HCT116 (cell line): ENCODE measurements around the gene PKD2L2. TPM values are rescaled to one million over a fixed set of nuclear protein-coding genes. Genes with fewer than 3 reads are reported as not detected.
"Not testable (repeated sequence)": the region's sequence is repeated elsewhere in the genome, so short reads cannot be mapped to it uniquely, and the experiment has no call there.

ENCODE experiments used
- ATAC-seq: fragments of 200-7000 bp; cut with Tn5 transposase; 2 replicates; pipeline ENCODE4 v1.9.1; 2020; ENCODE audit warnings: mild to moderate bottlenecking, moderate library complexity
- BruUV-seq: library from RNA; stranded (reverse); fragments of 400-500 nt; replicated peaks from 2 replicates; lab custom pipeline; 2021; lab: Mats Ljungman, UMichigan
- CTCF ChIA-PET: fragments of 300-600 bp; sonication (Branson Sonifier 250); formaldehyde crosslinking; loops from one replicate; lab custom pipeline; 2021; ENCODE audit warnings: antibody characterized with exemption; lab: Charles Lee
- POLR2A ChIA-PET: fragments of 300-600, 350-600 bp; sonication (Branson Sonifier 250); formaldehyde crosslinking; loops from one replicate; lab custom pipeline; 2021; ENCODE audit warnings: antibody characterized with exemption; lab: Charles Lee
- RAD21 ChIA-PET, 2 experiments: fragments of 300-600 bp; sonication (Branson Sonifier 250); formaldehyde crosslinking; loops; one replicate each; lab custom pipeline; 2023; ENCODE audit warnings: low total read pairs in 2 of 2; ENCODE audit not compliant: uncharacterized antibody in 2 of 2, unreplicated experiment in 2 of 2, low non-redundant PET in 1 of 2; lab: Charles Lee
- DNase-seq: peaks from one replicate; pipeline ENCODE4 v3.0.0-alpha.2; 2010; ENCODE audit warnings: low read depth, low spot score
- H2AFZ ChIP-seq: fragments of 200-600 bp; shearing (Covaris generic), sonication (generic); 2 replicates; pipeline ENCODE4 v1.6.1; 2017; ENCODE audit warnings: low read depth, mixed run types, mixed read lengths, antibody characterized with exemption, low read length; ENCODE audit not compliant: poor library complexity, severe bottlenecking
- H3K27ac ChIP-seq: 2 replicates; pipeline ENCODE4 v1.5.1; 2012; ENCODE audit warnings: low read depth, low read length
- H3K27me3 ChIP-seq: fragments of 200-600 bp; sonication (generic); 2 replicates; pipeline ENCODE4 v1.6.1; 2016; ENCODE audit warnings: mixed run types, low read length, mixed read lengths; ENCODE audit not compliant: insufficient read depth
- H3K36me3 ChIP-seq, 2 experiments: fragments of 200-500 bp in 1 of 2; fragments of 200-600 bp in 1 of 2; sonication (Bioruptor generic) in 1 of 2; sonication (generic) in 1 of 2; 2 replicates each; pipeline versions ENCODE4 v1.5.1 to v1.6.1; 2014 to 2016; ENCODE audit warnings: low read length in 2 of 2, inconsistent platforms in 1 of 2, mixed read lengths in 1 of 2, mixed run types in 1 of 2; ENCODE audit not compliant: insufficient read depth in 2 of 2, control insufficient read depth in 1 of 2
- H3K4me1 ChIP-seq, 2 experiments: fragments of 200-600 bp in 1 of 2; sonication (generic) in 1 of 2; 2 replicates each; pipeline versions ENCODE4 v1.5.1 to v1.6.1; 2012 to 2017; ENCODE audit warnings: low read length in 2 of 2, inconsistent platforms in 1 of 2, mild to moderate bottlenecking in 1 of 2, mixed read lengths in 1 of 2, mixed run types in 1 of 2, moderate library complexity in 1 of 2; ENCODE audit not compliant: insufficient read depth in 2 of 2, control insufficient read depth in 1 of 2
- H3K4me2 ChIP-seq: fragments of 200-600 bp; sonication (generic); 2 replicates; pipeline ENCODE4 v1.6.1; 2017; ENCODE audit warnings: mixed run types, low read length, mixed read lengths
- H3K4me3 ChIP-seq, 2 experiments: fragments of 200-600 bp in 1 of 2; sonication (generic) in 1 of 2; replicated peaks in 1 of 2; 2 replicates each; pipeline ENCODE4 v1.5.1; 2011 to 2016; ENCODE audit warnings: low read length in 2 of 2, control low read depth in 1 of 2, low read depth in 1 of 2, mild to moderate bottlenecking in 1 of 2, mixed read lengths in 1 of 2, mixed run types in 1 of 2
- H3K79me2 ChIP-seq: fragments of 200-600 bp; sonication (generic); 2 replicates; pipeline ENCODE4 v1.6.1; 2017; ENCODE audit warnings: mild to moderate bottlenecking, mixed run types, low read length, moderate library complexity, mixed read lengths; ENCODE audit not compliant: insufficient read depth
- H3K9ac ChIP-seq: fragments of 200-600 bp; sonication (generic); 2 replicates; pipeline ENCODE4 v1.6.1; 2016; ENCODE audit warnings: low read length, mixed read lengths
- H3K9me2 ChIP-seq: fragments of 200-600 bp; sonication (generic), shearing (Covaris generic); 2 replicates; pipeline ENCODE4 v1.6.1; 2017; ENCODE audit warnings: mixed run types, mild to moderate bottlenecking, moderate library complexity; ENCODE audit not compliant: insufficient read depth
- H3K9me3 ChIP-seq, 2 experiments: fragments of 200-500 bp in 1 of 2; fragments of 200-600 bp in 1 of 2; sonication (Bioruptor generic) in 1 of 2; sonication (generic) in 1 of 2; 2 replicates each; pipeline ENCODE4 v1.6.1; 2014 to 2017; ENCODE audit warnings: low read length in 2 of 2, mixed read lengths in 2 of 2, inconsistent platforms in 1 of 2, low read depth in 1 of 2, mild to moderate bottlenecking in 1 of 2, mixed run types in 1 of 2, moderate library complexity in 1 of 2; ENCODE audit not compliant: control insufficient read depth in 1 of 2, insufficient read depth in 1 of 2
- H4K20me1 ChIP-seq: fragments of 200-600 bp; sonication (generic), shearing (Covaris generic); 2 replicates; pipeline ENCODE4 v1.6.1; 2017; ENCODE audit warnings: mixed run types, mild to moderate bottlenecking, moderate library complexity; ENCODE audit not compliant: insufficient read depth
- ATF3 ChIP-seq: IDR thresholded peaks from 2 replicates; pipeline ENCODE4 v1.6.1; 2012
- CEBPB ChIP-seq: IDR thresholded peaks from 2 replicates; pipeline ENCODE4 v1.6.1; 2012; ENCODE audit warnings: low read depth
- EZH2 ChIP-seq: fragments of 200-600 bp; sonication (generic); IDR thresholded peaks from 2 replicates; pipeline ENCODE4 v1.6.1; 2017; ENCODE audit warnings: antibody characterized with exemption, mixed run types
- JUND ChIP-seq: IDR thresholded peaks from 2 replicates; pipeline ENCODE4 v1.6.1; 2012
- POLR2A ChIP-seq: IDR thresholded peaks from 2 replicates; pipeline ENCODE4 v1.7.0; 2011; ENCODE audit warnings: borderline replicate concordance; ENCODE audit not compliant: insufficient read depth, insufficient read length; ENCODE audit errors: extremely low read depth
- SIN3A ChIP-seq: IDR thresholded peaks from 2 replicates; pipeline ENCODE4 v1.6.1; 2012; ENCODE audit warnings: low read depth
- SRF ChIP-seq: IDR thresholded peaks from 2 replicates; pipeline ENCODE4 v1.6.1; 2012; ENCODE audit warnings: low read depth
- YY1 ChIP-seq: IDR thresholded peaks from 2 replicates; pipeline ENCODE4 v1.6.1; 2011; ENCODE audit warnings: low read length, low read depth, moderate library complexity, mild to moderate bottlenecking; ENCODE audit not compliant: insufficient replicate concordance; ENCODE audit errors: extremely low read depth
- ZFX ChIP-seq: fragments of 450-650 bp; IDR thresholded peaks from 2 replicates; pipeline ENCODE4 v1.6.1; 2017
- ZNF274 ChIP-seq: fragments of 200-500 bp; sonication (Bioruptor generic); IDR thresholded peaks from 2 replicates; pipeline ENCODE4 v1.6.1; 2014; ENCODE audit warnings: mild to moderate bottlenecking, low read depth, low read length, inconsistent platforms
- intact Hi-C: fragments of 100-400 bp; cut with micrococcal nuclease; formaldehyde crosslinking; loops from 2 replicates; pipeline ENCODE4 v1.10.0; 2022
- total RNA-seq: library from RNA; stranded (reverse); gene quantifications from one replicate; pipeline ENCODE4 v1.2.1, GENCODE V29; 2021; ENCODE audit not compliant: unreplicated experiment
- TF ChIP-seq, protein P1 (sequence below): IDR thresholded peaks from 2 replicates; pipeline ENCODE4 v1.6.1; 2012; ENCODE audit warnings: low read depth
- TF ChIP-seq, protein P2 (sequence below): IDR thresholded peaks from 2 replicates; pipeline ENCODE4 v1.6.1; 2012

PKD2L2 gene
- total RNA-seq, 1 experiment from 2014 or later = not detected

DNA sequence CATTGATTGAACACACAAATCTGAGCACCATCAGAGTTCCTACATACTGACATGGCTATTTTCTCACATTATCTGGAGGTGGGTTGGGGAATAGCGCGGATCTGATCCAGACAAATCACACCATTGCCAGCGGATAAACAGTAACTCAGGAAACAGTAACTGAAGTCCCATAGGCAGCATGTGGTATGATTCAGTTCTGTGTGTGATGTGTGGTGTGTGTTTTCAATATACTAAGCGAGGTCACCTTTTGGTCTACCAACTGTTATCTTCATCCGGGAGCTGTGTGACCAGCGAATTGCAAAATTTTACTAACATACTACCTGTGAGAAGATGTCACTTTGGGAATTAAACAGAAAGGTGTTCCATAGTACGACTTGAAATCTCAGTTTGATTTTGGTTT, 50.1 kb downstream of the PKD2L2 start:
- no peaks in the 10 kb centered on the region for H3K4me1 ChIP-seq
- RAD21 ChIA-PET = no interaction called here
- no peaks in the 10 kb centered on the region for H3K79me2 ChIP-seq
- H3K27ac ChIP-seq = no peak overlapping the region
- DNase-seq = no peak
- CTCF ChIA-PET = no interaction called here
- no peak overlapping the region for H3K4me3 ChIP-seq
- H3K9me3 ChIP-seq = no peaks in the 10 kb centered on the region
- POLR2A ChIA-PET = no interaction called here
- no peaks in the 10 kb centered on the region for H4K20me1 ChIP-seq
- no peak overlapping the region for H2AFZ ChIP-seq
- TF ChIP-seq, protein P1, sequence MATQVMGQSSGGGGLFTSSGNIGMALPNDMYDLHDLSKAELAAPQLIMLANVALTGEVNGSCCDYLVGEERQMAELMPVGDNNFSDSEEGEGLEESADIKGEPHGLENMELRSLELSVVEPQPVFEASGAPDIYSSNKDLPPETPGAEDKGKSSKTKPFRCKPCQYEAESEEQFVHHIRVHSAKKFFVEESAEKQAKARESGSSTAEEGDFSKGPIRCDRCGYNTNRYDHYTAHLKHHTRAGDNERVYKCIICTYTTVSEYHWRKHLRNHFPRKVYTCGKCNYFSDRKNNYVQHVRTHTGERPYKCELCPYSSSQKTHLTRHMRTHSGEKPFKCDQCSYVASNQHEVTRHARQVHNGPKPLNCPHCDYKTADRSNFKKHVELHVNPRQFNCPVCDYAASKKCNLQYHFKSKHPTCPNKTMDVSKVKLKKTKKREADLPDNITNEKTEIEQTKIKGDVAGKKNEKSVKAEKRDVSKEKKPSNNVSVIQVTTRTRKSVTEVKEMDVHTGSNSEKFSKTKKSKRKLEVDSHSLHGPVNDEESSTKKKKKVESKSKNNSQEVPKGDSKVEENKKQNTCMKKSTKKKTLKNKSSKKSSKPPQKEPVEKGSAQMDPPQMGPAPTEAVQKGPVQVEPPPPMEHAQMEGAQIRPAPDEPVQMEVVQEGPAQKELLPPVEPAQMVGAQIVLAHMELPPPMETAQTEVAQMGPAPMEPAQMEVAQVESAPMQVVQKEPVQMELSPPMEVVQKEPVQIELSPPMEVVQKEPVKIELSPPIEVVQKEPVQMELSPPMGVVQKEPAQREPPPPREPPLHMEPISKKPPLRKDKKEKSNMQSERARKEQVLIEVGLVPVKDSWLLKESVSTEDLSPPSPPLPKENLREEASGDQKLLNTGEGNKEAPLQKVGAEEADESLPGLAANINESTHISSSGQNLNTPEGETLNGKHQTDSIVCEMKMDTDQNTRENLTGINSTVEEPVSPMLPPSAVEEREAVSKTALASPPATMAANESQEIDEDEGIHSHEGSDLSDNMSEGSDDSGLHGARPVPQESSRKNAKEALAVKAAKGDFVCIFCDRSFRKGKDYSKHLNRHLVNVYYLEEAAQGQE = no peak
- no peak for TF ChIP-seq SIN3A
- TF ChIP-seq, protein P2, sequence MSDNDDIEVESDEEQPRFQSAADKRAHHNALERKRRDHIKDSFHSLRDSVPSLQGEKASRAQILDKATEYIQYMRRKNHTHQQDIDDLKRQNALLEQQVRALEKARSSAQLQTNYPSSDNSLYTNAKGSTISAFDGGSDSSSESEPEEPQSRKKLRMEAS = no peak
- no peak for TF ChIP-seq EZH2
- TF ChIP-seq POLR2A = no peak
- TF ChIP-seq ZFX = no peak
- no peak for TF ChIP-seq CEBPB
- TF ChIP-seq JUND = no peak
- no peak for TF ChIP-seq YY1
- TF ChIP-seq ZNF274 = no peak
- TF ChIP-seq SRF = no peak
- no peak for TF ChIP-seq ATF3
- no peak overlapping the region for H3K9ac ChIP-seq
- intact Hi-C loops = no loop called here
- H3K27me3 ChIP-seq = no peaks in the 10 kb centered on the region
- H3K4me2 ChIP-seq = no peak overlapping the region
- H3K36me3 ChIP-seq = peaks cover 37 to 49% of the 10 kb centered on the region in 2 experiments
- BruUV-seq = no TSS peak
- H3K9me2 ChIP-seq = no peaks in the 10 kb centered on the region
- no peak for ATAC-seq

DNA sequence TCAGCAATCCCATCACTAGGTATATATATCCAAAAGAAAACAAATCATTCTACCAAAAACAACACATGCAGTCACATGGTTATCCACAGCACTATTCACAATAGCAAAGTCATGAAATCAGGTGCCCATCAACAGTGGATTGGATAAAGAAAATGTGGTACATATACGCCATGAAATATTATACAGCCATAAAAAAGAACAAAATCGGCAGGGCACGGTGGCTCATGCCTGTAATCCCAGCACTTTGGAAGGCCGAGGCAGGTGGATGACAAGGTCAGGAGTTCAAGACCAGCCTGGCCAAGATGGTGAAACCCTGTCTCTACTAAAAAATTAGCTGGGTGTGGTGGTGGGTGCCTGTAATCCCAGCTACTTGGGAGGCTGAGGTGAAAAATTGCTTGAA, 55.0 kb downstream of the PKD2L2 start:
- H3K4me3 ChIP-seq, H3K79me2 ChIP-seq, H2AFZ ChIP-seq, H3K9me3 ChIP-seq, H3K27me3 ChIP-seq, H3K9me2 ChIP-seq, H3K4me1 ChIP-seq, CTCF ChIA-PET, BruUV-seq, H3K9ac ChIP-seq, intact Hi-C loops, H4K20me1 ChIP-seq, H3K4me2 ChIP-seq, H3K27ac ChIP-seq, DNase-seq, ATAC-seq, RAD21 ChIA-PET, POLR2A ChIA-PET: not testable (repeated sequence)
- peaks cover 53 to 65% of the 10 kb centered on the region in 2 experiments for H3K36me3 ChIP-seq
